Loucy (cell line): ENCODE data around the gene SPEF1.

Experiments
- EZH2phosphoT487 ChIP-seq: fragments of 200-600 bp; IDR thresholded peaks from 2 replicates; pipeline ENCODE4 v1.6.1; 2018; ENCODE audit warnings: antibody characterized with exemption, mild to moderate bottlenecking, moderate library complexity, borderline replicate concordance
- TF ChIP-seq, protein P1 (sequence below): fragments of 200-600 bp; sonication (generic); conservative IDR thresholded peaks from 2 replicates; pipeline ENCODE4 v1.5.1; 2014; ENCODE audit warnings: mild to moderate bottlenecking, antibody characterized with exemption, low read length

DNA sequence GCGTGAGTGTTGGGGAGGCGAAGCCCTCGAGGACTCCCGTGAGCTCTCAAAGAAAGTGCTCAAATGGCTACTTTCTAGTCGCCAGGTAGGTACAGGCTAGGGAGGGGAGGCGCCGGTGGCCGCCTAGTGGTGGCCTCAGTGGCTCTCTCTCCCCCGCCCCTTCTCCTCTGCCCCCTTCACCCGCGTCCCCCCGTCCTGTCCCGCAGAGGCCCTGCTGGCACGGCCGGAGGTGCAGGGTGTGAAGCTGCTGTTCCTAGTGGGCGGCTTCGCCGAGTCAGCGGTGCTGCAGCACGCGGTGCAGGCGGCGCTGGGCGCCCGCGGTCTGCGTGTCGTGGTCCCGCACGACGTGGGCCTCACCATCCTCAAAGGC is 30.0 kb downstream of the SPEF1 start:
- TF ChIP-seq, protein P1, sequence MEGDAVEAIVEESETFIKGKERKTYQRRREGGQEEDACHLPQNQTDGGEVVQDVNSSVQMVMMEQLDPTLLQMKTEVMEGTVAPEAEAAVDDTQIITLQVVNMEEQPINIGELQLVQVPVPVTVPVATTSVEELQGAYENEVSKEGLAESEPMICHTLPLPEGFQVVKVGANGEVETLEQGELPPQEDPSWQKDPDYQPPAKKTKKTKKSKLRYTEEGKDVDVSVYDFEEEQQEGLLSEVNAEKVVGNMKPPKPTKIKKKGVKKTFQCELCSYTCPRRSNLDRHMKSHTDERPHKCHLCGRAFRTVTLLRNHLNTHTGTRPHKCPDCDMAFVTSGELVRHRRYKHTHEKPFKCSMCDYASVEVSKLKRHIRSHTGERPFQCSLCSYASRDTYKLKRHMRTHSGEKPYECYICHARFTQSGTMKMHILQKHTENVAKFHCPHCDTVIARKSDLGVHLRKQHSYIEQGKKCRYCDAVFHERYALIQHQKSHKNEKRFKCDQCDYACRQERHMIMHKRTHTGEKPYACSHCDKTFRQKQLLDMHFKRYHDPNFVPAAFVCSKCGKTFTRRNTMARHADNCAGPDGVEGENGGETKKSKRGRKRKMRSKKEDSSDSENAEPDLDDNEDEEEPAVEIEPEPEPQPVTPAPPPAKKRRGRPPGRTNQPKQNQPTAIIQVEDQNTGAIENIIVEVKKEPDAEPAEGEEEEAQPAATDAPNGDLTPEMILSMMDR, result no peak
- TF ChIP-seq EZH2phosphoT487, result no peak
